22Rv1 (cell line): Measurements from ENCODE around the gene BST1.

Source experiments
- CTCF ChIP-seq: fragments of 450-650 bp; IDR thresholded peaks from 2 replicates; pipeline ENCODE4 v1.5.1; 2017; ENCODE audit warnings: mild to moderate bottlenecking
- ZFX ChIP-seq: fragments of 450-650 bp; IDR thresholded peaks from 2 replicates; pipeline ENCODE4 v1.6.1; 2017; ENCODE audit warnings: antibody characterized with exemption, borderline replicate concordance

- TF ChIP-seq CTCF (no peak), ZFX (no peak)
These were observed 44.6 kb upstream of the BST1 start for GRCh38 chr4:15658136-15658770.
